NCI-H82 treated with DMSO at 0.1 percent for 48 hours (cell line): ENCODE measurements around the gene NBPF9.
"Not testable (repeated sequence)": the region's sequence is repeated elsewhere in the genome, so short reads cannot be mapped to it uniquely, and the experiment has no call there.

Source experiments
- DNase-seq: peaks from one replicate; lab custom pipeline; 2025; ENCODE audit not compliant: unreplicated experiment; lab: John Stamatoyannopoulos, UW

Gene NBPF9, protein sequence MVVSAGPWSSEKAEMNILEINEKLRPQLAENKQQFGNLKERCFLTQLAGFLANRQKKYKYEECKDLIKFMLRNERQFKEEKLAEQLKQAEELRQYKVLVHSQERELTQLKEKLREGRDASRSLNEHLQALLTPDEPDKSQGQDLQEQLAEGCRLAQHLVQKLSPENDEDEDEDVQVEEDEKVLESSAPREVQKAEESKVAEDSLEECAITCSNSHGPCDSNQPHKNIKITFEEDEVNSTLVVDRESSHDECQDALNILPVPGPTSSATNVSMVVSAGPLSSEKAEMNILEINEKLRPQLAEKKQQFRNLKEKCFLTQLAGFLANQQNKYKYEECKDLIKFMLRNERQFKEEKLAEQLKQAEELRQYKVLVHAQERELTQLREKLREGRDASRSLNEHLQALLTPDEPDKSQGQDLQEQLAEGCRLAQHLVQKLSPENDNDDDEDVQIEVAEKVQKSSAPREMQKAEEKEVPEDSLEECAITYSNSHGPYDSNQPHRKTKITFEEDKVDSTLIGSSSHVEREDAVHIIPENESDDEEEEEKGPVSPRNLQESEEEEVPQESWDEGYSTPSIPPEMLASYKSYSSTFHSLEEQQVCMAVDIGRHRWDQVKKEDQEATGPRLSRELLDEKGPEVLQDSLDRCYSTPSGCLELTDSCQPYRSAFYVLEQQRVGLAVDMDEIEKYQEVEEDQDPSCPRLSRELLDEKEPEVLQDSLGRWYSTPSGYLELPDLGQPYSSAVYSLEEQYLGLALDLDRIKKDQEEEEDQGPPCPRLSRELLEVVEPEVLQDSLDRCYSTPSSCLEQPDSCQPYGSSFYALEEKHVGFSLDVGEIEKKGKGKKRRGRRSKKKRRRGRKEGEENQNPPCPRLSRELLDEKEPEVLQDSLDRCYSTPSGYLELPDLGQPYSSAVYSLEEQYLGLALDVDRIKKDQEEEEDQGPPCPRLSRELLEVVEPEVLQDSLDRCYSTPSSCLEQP (N-terminal part only)

DNA sequence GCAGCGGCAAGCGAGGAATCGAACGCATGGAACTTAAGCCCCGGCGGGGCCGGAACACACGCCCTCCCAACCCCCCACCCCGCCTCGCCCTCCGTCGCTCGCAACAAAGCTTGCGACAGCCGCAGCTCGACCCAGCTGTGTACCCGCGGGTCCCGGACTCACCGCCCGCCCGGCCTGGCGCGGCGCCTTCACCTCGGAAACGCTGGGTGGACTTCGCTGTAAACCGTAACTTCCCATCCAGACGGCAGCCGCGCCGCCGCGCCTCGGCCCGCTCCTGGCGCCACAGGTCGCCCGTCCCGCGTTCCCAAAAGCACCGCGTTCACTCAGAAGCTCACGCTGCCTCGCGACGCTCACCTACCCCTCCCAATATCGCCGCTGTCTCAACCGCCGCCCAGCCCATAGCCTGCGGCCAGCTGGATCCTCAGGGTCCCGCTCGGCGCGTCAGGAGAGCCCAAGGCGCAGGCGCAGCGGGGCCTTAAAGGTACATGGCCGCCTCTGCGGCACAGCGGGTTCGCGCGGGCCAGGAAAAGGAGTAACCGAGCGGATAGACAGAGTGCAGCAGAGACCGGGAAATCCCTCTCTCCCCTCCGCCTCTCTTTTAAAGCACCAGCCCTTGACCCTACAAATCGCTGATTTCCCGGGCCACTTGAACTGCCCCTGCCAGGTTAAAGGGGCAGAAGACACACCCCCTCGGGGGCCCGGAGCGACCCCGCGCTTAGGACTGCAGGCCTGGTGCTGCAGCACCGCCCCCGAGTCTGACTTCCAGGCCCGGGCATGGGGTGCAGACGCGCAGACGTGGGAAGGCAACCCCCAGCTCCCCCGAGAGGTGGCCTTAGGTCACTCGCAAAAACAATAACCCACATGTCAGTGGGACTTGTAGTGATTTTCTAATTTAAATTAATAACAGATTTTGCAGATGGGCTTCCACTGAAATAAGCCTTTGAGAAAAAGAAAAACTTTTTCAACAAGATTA is at the start of gene NBPF9:
Gene NBPF9 (minus strand): TSS at position 443 of the 973 bp plus-strand sequence. CDS start 21,412 bp downstream, outside the sequence.
- not testable (repeated sequence) for DNase-seq

GRCh38 chr1:149149909-149150308 is 46.6 kb upstream of the NBPF9 start:
- not testable (repeated sequence) for DNase-seq

- not testable (repeated sequence) for DNase-seq
Observed at GRCh38 chr1:149137585-149137984, 34.2 kb upstream of the NBPF9 start.

- DNase-seq = not testable (repeated sequence)
Observed at GRCh38 chr1:149130938-149131337, 27.6 kb upstream of the NBPF9 start.

- DNase-seq = not testable (repeated sequence)
Observed at GRCh38 chr1:149129245-149129644, 25.9 kb upstream of the NBPF9 start.

GRCh38 chr1:149126555-149127145 is 23.3 kb upstream of the NBPF9 start:
- DNase-seq = not testable (repeated sequence)

DNA sequence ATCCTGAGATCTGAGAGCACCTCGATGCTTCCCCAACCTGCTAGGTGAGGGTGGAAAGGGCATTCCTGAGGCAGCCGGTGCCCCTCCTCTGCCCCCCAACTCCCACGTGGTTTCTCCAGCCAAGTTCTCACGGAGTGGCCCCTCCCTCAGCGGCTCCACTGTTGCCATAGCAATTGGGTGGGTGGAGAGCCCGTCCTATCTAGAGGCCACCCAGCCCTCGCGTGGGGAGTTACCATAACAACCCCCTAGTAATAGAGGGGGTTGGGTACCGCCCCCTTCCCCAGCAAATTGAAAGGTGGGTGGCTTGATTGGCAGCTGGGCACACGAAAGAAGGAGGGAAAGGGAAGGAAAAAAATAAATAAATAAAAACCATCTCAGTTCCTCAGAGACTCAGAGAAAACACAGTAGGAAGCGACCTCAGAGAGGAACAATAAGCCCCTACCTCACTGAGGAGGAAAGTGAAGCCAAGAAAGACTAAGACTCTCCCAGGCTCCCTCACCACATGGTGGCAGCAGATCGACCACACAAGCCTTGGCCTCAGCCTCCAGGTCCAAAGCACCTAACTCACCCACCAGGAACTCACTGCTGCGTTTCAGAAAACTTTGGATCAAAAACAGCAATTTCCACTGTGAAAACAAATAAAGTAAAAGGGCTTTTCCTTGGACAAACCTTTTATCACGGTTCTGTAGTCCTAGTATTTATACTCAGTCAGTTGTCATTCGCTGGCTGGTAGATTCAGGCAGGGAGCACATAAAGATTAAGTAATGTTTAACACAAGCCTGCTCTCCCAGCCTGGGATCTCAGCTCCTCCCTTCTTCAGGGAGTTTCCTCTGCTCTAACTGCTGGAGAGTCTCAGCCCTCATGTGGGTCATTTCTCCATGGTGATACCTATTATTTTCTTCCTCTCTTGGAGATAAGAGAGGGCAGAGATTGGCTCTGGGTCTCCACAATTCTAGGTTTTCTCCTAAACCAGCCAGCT is 20.9 kb upstream of the NBPF9 start:
- not testable (repeated sequence) for DNase-seq

DNA sequence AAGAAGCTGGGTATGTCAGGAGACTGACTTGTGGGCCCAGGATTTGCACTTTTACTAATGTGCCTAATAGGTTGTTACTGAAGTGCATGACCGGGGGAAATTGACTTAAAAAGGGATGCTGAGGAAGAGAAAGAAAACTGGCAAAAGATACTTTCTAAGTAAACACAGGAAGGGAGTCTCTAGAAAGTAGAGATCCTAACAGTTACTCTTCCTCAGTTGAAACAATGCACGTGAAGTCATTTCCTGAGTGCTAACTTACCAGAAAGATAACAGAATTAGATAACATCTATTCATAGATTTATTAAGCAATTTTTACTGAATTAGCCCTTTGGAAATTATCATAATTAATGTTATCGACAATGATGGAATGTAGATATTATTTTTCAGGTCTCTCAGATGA is 9.5 kb upstream of the NBPF9 start:
- not testable (repeated sequence) for DNase-seq

GRCh38 chr1:149110343-149110742 is 7.0 kb upstream of the NBPF9 start:
- not testable (repeated sequence) for DNase-seq

- DNase-seq = not testable (repeated sequence)
Observed at GRCh38 chr1:149102574-149102973, 777 bp downstream of the NBPF9 start.

DNA sequence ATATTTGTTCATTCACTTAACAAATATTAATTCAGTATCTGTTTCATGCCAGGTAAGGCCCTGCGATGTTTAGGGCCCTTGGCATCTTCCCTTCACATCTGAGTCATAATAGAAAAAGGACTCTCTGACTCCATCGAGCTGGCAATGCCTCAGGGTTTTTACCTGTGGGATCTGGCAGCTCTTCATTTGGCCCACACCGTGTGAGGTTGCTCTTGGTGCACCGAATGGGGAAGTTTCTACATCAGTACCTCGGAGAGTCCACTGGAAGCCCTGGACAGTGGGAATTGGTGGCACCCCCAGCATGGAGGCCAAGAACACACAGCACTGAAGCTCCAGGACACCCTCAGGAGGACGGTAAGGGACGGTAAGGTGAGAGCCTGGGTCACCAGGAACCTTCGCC is 5.1 kb downstream of the NBPF9 start:
- DNase-seq = not testable (repeated sequence)

DNA sequence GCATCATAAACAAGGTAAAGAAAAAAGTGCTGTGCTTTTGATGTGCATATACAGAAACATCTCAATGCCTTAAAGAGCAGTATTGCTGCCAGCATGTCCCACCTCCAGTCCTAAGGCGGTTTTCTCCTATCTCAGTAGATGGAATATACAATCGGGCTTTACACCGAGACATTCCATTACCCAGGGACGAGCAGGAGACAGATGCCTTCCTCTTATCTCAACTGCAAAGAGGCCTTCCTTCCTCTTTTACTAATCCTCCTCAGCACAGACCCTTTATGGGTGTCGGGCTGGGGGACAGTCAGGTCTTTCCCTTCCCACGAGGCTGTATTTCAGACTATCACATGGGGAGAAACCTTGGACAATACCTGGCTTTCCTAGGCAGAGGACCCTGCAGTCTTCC is 10.2 kb downstream of the NBPF9 start:
- not testable (repeated sequence) for DNase-seq

- not testable (repeated sequence) for DNase-seq
Observed at GRCh38 chr1:149075505-149076127, 27.7 kb downstream of the NBPF9 start.

DNA sequence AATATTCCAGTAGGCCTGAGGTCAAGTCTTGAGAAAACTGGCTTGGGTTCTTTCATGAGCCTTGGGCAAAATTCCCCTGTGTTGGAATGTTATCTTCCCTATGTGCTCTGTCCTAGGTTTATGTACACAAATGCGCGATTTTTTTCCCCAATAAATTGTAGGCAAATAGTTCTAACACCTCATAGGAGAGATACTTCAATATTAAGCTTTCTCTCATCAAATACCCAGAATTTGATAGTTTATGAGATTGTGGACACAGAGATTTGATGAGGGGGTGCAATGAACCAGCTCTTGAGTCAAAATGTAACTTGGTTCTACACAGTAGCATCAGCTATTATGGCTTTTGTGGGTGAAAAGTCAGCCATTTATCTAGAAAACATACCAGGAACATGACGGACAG is 38.7 kb downstream of the NBPF9 start:
- not testable (repeated sequence) for DNase-seq

DNA sequence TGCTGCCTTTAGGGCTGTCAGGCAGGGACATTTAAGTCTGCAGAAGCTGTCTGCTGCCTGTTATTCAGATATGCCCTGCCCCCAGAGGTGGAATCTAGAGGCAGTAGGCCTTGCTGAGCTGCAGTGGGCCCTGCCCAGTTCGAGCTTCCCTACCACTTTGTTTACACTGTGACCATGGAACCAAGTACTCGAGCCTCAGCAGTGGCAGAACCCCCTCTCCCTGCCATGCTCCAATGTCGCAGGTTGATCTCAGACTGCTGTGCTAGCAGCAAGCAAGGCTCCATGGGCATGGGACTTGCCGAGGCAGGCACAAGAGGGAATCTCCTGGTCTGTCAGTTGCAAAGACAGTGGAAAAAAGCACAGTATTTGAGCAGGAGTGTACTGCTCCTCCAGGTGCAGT is 60.3 kb downstream of the NBPF9 start:
- not testable (repeated sequence) for DNase-seq

DNA sequence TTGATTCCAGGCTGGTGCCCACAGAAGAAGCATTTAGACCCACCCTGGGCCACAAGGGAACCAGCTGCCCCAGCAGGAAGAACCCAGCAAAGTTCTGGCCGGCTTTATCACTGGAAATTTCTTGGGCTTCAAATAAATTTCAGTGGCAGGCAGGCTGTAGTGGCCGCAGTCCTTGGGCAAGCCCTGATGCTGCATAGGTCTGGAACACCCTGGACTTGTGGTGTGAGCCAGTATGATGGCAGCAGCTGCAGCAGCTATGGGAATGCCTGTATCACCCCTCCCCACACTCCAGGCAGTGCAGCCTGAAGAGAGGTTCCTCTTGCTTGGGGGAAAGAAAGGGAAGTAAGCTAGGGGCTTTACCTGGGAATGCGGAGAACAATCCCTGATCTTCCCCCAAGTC is 69.4 kb downstream of the NBPF9 start:
- not testable (repeated sequence) for DNase-seq

GRCh38 chr1:149024327-149024726 is 79.0 kb downstream of the NBPF9 start:
- not testable (repeated sequence) for DNase-seq

DNA sequence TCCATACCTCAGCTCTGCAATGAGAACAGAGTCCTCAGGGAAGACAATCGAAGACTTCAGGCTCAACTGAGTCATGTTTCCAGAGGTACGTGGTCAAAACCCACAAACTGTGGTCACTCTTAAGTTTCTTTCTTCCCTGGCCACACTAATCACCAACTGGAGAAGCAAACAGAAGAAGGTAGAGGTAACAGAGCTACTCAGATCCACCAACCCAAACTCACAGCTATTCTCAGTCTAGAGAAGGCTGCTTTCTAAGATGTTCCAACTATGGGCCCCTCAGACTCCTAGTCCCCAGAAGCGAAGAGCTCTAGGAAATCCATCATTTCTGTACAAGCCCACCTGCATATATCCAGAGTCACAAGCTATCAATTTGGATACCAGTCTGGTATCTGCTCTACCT is 84.8 kb downstream of the NBPF9 start:
- DNase-seq = not testable (repeated sequence)
